RPMI7951 (cell line): ENCODE results near the gene ASXL2. TPM values are rescaled to one million over a fixed set of nuclear protein-coding genes. Genes with fewer than 3 reads are reported as not detected.
"Not testable (repeated sequence)": the region's sequence is repeated elsewhere in the genome, so short reads cannot be mapped to it uniquely, and the experiment has no call there.

Source experiments
- DNase-seq: peaks from one replicate; pipeline ENCODE4 v3.0.0-alpha.2; 2012; ENCODE audit warnings: low read depth
- total RNA-seq: library from RNA; depleted of rRNA; stranded (reverse); fragments of >200 nt; shearing (Covaris generic); gene quantifications from 2 replicates; pipeline ENCODE4 v1.2.3, GENCODE V29; 2014

The ASXL2 gene
- total RNA-seq, 1 experiment from 2014 or later = 11.3 TPM

DNA sequence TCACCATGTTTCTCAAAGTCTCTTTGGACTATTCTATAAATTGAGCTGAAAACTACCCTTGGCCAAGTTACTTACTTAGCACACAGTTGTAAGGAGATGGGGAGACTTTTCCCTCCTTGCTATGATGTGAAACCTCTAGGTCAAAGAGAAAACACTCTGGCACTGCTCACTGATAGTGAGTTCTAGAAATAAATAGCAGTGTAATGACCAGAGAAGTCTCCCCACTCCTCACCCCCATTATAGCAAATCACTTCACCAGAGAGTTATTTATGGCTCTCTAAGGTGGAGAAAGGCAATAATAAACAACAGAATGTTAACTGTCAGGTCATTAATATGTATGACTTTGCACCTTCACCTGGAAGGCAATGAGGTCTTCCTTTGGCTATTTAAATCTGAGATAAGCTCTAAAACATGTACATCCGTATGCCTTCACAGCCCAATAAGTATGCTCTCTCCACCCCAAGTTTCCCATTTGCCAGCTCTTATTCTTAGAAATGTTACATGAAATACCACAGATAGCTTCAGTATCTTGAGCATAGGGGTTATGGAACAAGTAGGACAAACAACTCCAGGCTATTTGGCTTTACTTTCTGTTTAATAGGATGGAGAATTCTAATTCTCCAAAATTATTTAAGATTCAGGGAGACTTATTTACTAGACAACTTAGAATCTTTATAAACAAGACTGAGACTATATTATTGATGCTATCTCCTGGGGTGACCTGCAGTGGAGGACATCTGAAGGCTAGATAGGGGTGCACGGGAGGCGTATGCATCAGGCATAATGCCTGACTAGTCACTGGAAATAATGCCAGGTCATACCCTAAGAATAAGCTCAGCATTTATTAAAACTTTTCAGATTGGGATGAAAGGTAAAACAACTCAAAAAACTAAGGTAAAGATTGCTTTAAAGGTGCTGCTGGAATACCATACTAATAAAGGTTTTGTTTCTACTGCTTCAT is 139.6 kb downstream of the ASXL2 start:
- no peak for DNase-seq

DNA sequence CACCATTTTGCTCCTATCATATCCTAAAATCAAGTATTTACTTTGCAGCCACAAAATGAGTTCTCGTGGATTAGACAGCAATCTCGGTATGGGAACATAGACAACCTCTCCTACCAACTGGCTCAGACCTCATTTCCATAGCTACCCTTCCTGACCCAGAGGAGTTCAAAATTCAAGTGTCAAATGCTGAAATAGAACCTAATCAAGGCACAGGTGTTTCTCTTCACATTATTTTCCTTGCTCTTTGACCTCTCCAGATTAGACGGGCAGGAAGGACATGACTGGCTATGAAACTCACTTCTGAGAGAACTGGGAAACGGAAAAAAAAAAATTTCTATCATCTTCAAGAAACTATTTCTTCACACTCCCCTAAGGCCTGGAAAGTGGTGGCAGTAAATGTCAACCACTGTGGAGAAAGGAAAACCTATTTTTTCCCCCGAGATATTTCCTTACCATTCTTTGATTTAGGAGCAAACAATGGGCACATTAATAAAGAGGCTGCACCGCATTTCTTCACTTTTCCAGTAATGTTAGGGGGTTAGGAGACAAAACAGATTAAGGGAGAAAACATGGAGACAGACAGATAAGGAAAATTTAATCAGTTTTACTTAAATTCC is 141.3 kb downstream of the ASXL2 start:
- no peak for DNase-seq

DNA sequence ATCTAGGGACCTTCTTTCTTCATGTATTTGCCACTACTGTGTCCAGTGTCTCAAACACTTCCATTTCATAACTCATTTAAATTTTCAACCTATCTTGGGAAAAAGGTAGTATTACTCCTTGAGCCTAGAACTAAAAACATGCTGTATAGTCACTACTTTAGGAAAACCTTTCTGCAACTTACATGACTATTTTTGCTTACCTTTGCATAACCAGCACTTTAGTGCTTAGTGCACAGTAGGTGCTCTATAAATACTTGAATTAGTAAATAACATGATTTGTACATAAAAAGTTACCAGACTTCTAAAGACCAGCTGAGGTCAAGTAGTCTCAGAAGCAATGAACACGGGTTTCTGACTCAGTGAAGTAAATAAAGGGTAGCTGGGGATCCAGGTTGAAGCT is 142.5 kb downstream of the ASXL2 start:
- no peak for DNase-seq

DNA sequence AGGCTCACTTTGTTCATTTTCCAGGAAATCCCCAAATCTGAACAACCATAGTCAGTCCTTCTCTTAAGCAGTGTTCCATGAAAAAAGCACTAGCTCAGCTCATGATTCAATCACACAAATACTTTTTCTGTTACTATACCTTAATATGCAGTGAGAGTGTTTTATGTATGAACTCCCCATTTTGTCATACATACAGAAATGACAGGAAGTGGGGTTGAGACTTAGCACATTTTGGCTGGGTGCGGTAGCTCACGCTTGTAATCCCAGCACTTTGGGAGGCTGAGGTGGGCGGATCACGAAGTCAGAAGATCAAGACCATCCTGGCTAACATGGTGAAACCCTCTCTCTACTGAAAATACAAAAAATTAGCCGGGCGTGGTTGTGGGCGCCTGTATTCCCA is 149.7 kb downstream of the ASXL2 start:
- DNase-seq = no peak

DNA sequence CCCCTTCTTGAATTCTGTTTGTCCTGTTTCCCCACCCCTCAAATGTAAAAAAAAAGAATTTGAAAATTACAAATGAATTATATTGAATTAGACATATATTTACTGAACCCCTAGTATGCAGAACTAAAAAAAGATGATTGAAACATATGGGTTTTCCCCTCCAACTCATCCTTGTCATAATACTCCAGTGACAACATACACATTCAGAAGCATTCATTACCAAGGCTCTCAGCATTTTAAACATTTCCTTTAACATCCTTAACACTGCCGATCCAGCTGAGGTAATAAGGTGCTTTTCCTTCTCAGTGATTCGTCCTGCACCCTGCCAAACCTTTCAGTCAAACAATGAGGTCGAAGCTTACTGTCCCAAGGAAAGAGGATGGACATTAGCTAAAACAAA is 151.8 kb downstream of the ASXL2 start:
- no peak for DNase-seq

DNA sequence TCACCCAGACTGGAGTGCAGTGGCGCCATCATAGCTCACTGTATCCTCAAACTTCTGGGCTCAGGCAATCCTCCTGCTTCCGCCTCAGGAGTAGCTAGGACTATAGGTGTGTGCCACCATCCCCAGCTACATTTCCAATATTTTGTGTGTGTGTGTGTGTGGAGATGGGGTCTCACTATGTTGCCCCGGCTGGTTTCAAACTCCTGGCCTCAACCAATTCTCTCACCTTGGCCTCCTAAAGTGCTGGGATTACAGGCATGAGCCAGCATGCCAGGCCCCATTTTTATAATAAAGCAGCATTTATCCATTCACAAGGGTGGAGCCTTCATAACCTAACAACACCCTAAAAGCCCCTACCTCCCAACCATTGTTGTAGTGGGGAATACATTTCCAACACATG is 152.4 kb downstream of the ASXL2 start:
- no peak for DNase-seq

DNA sequence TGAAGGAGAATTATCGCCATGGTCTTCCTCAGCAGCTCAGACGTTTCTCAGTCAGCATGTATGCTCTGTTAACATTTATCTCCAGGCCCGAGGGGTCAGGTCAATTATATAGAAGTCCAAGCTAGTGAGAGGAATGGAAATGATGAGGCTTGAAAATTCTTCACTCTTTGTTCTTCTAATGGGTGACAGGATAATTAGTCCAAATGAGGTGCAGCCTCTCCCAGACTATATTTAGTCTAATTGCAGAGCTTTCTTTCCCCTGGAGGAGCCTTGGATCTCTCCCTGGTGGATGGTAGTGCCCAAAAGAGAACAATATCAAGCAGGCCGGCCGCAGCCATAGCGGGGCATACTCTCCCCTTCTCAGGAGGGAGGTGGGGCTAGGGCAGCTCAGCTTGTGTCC is 153.5 kb downstream of the ASXL2 start:
- DNase-seq = no peak

DNA sequence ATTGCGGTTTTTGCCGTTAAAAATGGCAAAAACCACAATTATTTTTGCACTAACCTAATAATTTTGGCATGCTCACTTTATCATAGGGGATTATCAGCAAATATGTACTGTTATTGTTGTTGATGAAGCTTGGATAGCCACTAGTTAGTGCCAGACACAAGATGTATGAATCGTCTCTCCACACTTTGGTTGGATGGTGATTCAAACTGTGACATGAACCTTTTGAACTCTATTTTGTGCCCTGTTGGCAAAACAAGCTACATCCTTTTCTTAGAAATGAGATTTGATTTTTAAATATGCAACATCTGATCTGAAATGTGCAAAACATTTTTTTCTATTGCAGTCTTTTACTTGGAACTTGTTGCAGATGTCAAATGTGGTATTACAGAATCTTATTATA is 156.1 kb downstream of the ASXL2 start:
- DNase-seq = no peak

DNA sequence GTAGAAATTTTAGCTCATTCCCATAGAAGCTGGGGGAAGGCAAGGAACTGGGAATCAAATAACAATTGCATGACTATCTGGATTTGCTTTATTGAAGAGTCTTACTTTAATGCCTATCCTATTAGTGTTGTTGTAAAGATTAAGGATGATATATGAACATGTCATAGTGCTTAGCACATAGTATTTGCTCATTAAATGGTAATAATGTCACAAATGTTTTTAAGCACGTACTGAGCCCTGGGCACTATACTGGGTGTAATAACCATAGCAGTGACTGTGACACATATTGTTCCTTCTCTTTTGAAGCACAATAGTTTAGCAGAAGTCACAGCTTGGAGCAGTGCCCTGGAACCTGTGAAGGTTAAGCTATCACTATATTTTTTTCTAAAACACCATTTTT is 157.7 kb downstream of the ASXL2 start:
- no peak for DNase-seq

DNA sequence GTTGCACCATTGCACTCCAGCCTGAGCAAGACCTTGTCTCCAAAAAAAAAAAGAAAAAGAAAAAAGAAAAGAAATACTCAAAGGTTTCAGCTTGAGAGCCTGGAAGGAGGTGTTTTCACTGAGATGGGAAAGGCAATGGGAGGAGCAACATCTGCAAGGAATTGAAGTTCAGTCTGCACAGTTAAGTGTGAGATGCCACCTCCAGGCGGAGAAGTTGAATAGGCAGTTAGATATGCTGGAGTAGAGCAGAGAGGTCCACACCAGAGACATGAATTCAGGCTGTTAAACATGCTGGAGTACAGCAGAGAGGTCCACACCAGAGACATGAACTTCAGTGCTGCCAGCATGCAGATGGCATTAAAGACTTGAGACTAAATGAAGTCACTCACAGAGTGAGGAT is 163.5 kb downstream of the ASXL2 start:
- DNase-seq = peak; percentile 34

DNA sequence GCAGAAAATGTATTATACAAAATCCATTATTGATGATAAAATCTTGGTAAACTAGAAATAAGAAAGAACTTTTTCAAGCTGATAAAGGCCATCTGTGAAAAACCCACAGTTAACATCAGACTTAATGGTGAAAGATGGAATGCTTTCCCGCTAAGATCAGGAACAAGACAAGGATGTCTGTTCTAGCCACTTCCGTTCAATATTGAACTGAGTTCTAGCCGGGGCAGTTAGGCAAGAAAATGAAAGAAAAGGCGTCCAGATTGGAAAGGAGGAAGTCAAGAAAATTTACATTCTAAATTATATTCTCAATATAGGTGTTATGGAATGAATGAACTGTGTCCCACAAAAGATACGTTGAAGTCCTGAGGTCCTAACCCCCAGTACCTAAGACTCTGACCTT is 165.8 kb downstream of the ASXL2 start:
- no peak for DNase-seq

DNA sequence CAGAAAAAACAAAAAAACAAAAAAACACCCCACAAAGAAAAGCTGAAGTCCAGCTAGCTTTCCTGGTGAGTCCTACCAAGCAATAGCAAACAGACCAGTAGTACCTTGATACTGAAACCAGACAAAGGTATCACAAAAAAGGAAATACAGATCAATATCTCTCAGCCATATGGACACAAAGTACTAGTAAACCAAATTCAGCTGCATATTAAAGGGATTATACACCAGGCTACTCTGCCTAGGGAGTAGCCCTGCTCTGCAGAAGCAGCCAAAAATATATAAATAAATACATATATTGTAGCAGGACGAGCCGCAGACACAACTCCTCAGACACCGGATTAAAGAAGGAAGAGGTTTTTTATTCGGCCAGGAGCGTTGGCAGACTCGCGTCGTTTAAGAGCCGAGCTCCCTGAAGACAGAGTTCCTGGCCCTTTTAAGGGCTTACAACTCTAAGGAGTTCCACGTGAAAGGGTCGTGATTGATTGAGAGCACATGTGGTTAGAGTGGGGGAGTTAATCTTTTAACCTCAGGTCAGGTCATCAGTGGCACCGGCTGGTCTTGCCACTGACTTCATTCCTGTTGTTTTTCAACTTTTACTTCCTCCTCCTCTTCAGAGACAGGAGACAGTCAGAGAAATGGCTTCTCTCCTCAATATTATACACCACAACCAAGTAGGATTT is 166.5 kb downstream of the ASXL2 start:
- DNase-seq = no peak

DNA sequence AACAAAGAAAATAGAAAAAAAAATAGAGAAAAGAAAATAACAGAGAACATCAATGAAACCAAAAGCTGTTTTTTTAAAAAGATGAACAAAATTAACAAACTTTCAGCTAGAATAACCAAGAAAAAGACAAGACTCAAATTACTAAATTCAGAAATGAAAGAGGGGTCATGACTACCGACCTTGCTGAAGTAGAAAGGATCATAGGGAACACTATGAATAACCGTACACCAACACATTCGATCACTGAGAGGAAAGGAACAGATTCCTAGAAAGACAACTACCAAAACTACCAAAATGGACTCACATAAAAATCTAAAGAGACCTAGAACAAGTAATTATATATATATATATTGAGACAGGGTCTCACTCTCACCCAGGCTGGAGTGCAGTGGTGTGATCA is 167.5 kb downstream of the ASXL2 start:
- DNase-seq = no peak

DNA sequence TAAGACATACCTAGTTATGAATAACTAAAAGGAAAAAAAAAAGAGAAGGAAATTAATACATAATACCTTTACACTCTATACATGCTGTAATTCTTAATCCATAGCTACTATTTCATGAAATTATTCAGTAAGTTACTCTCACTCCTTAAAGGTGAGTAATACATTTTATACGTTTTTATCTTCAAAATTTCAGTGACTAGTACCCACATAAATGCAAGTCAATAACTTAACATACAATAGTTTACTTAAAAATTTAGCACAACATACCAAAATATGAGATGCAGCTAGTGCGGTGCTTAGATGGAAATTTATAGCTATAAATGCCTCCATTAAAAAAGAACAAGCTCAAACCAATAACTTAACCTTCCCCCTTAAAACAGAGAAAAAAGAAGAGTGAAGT is 168.9 kb downstream of the ASXL2 start:
- no peak for DNase-seq

DNA sequence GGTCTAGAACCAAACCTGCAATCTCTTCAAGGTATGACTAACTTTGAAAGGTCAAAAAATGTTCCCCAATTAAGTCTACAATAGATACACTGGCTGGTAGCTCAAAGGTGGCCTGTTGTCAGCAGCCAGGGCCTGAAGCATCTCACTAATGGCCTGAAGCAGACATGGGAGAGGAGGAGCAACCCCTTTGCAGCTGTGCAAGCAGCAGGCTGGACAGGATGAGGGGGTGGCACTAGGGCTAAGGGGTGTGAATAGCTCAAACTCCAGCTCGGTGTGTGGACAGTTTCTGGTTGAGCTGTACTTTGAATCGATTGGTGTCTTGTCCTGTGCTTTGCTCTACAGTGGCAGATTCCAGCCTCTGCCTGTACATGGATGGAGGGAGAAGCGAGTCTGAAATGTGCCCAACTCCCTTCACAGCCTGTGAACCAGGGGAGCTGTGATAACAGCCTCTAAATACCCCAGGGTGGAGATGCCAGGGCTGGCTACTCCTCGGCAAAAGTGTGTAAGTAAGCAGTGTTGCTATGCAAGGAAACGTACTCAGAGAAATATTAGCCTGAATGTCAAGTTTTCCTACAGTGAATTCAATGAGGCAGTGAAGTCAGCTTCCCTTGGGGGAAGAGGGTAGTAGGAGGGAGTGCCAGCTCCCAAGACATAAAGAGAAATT is 170.2 kb downstream of the ASXL2 start:
- DNase-seq = no peak

DNA sequence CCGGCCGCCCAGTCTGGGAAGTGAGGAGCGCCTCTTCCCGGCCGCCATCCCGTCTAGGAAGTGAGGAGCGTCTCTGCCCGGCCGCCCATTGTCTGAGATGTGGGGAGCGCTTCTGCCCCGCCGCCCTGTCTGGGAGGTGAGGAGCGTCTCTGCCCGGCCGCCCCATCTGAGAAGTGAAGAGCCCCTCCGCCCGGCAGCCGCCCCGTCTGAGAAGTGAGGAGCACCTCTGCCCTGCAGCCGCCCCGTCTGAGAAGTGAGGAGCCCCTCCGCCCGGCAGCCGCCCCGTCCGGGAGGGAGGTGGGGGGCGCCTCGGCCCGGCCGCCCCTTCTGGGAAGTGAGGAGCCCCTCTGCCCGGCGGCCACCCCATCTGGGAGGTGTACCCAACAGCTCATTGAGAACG is 172.7 kb downstream of the ASXL2 start:
- not testable (repeated sequence) for DNase-seq

DNA sequence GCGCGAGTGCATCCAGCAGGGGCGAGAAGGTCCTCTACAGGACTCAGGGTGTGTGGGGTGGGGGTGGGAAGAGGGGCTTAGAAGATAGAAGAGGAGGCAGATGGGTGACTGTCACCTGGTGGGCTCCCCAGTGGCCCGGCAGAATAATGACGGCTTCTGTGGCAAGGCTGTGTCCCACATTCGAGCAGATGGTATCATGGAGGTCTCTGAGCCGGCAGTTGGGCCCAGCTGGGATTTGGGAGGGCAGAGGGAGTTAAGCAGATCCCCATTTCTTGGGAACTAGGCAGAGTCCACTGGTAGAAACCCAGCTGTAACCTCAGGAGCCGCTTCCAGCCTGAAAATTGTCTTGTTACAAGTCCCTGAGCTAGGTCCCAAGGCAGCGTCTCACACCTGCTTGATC is 176.5 kb downstream of the ASXL2 start:
- no peak for DNase-seq

DNA sequence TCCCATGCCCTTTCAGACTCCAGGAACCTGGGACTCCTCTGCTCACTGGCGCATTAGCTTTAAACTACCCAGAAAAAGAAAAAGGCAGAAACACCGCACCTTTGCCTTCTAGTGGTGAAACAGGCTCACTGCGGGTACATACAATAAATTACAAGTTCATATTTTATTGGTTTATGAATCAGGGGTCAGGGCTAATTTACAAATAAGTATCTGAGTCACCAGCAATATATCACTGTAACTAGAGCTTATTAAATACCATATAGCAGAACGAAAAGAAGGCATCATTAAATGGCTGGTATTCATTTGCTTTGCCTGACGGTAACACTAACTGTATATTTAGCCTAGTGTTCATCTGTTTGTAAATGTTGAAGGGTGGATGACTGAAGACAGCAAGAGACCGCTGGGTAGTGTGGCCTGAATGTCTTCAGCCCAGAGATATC is 178.0 kb downstream of the ASXL2 start:
- peak; percentile 34 for DNase-seq

DNA sequence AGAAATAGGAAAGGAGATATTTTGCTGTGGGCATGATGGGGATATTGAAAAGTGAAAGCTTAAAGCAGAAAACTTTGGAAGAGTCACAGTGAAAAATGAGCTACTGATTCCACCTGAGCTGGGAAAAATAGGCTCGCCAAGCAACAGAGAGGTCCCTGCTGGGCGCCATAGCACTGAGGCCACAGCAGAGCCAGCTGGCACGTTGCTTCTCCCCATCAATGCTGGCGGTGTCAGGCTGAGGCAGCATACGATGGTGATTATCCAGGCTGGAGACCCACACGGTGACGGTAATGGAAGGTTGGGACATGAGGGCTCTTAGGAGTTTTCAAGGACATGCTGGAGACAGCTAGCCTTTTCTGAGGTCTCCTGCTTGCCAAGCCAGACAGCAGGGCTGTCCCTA is 179.1 kb downstream of the ASXL2 start:
- DNase-seq = no peak

DNA sequence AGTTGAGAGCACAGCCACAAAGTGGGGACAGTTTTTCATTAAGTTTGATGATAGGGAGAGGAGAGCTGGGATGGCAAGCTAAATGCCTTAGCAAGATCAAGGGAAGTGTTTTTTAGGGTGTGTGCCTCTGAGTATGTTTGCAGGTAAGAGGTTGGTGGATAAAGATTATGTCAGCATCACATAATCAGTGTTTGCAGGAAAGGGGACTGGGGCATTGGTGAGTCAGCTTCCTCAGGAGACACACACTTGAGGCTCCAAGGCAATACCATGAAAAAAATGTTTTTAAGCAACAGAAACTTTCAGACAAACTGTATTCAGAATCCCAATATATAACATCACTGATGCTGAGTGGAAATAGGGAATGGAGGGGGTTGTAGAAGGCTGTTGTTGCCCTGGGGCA is 179.5 kb downstream of the ASXL2 start:
- no peak for DNase-seq

DNA sequence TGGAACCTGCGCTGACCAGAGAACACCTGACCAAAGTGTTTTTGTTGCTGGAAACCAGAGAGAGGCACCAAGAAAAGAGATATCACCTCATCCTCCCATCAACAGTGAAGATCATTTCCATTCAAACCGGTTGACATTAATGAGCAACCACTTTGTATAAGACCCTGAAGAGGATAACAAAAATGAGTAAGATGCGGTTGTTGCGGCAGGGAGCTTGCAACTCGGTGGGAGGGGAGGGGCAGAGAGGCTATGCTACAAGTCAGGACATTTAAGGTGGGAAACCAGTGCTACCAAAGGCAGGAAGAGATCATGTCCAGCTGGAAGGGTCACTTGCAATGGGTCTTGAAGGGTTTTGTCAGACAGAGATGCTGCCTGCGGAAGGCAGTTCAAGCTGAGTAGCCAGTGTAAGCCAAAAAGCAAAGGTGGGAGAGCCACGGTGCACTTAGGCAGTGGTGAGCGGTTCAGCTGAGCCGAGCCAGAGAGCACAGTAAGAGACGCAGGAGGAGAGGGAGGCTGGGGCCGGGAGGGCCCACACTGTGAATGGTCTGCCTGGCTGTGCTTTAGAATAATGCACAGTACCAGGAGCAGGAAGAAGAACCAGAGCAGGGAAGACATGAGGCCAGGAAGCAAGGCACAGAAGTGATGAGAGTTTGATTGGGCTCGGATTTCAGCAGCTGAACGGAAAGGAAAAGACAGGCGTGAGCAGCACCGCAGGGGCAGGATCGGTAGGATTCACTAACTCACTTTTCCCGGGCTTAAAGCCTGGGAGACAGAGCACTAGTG is 180.5 kb downstream of the ASXL2 start:
- no peak for DNase-seq
